ENCODE data around the gene CUL3. TPM values are rescaled to one million over a fixed set of nuclear protein-coding genes. Genes with fewer than 3 reads are reported as not detected.

Gene CUL3
- total RNA-seq, 1 donor from 2014 or later: 65.6 TPM

DNA sequence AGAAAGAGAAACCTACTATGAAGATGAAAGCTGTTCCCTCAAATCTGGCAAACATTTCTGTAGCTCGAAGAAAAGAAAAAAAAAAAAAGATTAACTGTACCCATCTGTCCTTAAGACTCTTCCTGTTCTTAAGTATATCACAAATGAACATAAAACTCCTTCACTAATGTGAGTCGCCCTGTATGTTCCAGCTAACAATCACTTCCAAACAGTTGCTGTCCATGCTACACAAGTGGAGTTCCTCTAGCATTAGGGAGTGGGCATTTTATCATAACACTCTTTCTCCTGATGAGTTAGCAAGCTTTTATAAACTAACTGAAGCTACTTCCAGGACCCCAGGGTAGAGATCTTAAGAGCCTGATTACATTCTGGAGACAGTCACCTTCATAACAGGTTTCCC lies 5.8 kb downstream of the CUL3 start:
- no peak overlapping the region for H3K4me3 Mint-ChIP-seq (ENCODE audit: unreplicated experiment)
- no peaks in the 10 kb centered on the region for H3K9me3 Mint-ChIP-seq (ENCODE audit: low read depth)
- no peak for TF ChIP-seq CTCF (IDR thresholded peaks at IDR 0.05)
- peaks cover 2% of the 10 kb centered on the region for H3K36me3 Mint-ChIP-seq (ENCODE audit: low read depth)
- no peaks in the 10 kb centered on the region for H3K27me3 Mint-ChIP-seq (ENCODE audit: low read depth)
- H3K4me1 Mint-ChIP-seq (ENCODE audit: low read depth): peaks cover 63% of the 10 kb centered on the region
- DNase-seq (ENCODE audit: low spot score): no peak
- peak overlapping the region; percentile 19 for H3K27ac Mint-ChIP-seq (ENCODE audit: unreplicated experiment)

GRCh38 chr2:224577541-224577940 lies 7.6 kb downstream of the CUL3 start:
- Mint-ChIP-seq H3K27me3 (ENCODE audit: low read depth) (no peaks in the 10 kb centered on the region), H3K4me3 (ENCODE audit: unreplicated experiment) (no peak overlapping the region), H3K27ac (ENCODE audit: unreplicated experiment) (no peak overlapping the region), H3K4me1 (ENCODE audit: low read depth) (peaks cover 62% of the 10 kb centered on the region), H3K36me3 (ENCODE audit: low read depth) (no peaks in the 10 kb centered on the region), H3K9me3 (ENCODE audit: low read depth) (no peaks in the 10 kb centered on the region)
- no peak for TF ChIP-seq CTCF (IDR thresholded peaks at IDR 0.05)
- DNase-seq (ENCODE audit: low spot score): no peak

DNA sequence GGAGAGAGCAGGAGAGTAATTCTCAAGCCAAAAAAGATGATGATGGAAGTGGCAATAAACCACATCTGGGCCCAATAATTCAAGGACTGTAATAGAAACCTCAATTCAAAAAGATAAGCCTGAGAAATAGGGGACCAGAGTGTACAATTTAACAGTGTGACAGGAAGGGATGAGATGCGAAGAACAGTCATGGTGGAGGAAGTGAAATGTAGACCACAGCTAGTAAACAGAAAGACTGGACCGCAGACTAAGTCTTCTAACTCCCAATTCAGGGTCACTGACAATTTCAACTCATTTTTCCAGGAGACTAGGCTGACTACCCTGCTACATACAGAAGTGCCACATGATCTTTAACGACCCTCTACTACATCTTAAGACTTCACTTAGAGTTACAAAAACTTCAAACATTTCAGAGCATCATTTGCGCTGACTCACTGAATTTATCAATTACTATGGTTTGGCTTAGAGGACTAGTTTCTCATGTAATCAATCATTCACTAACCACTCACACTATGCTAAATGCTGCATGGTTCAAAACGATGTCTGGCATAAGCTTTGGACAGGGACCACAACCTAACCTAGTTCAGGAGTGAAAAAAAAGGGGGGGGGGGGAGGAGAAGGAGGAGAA lies 9.0 kb downstream of the CUL3 start:
- H3K36me3 Mint-ChIP-seq (ENCODE audit: low read depth): no peaks in the 10 kb centered on the region
- H3K27me3 Mint-ChIP-seq (ENCODE audit: low read depth): no peaks in the 10 kb centered on the region
- H3K4me3 Mint-ChIP-seq (ENCODE audit: unreplicated experiment): no peak overlapping the region
- no peak for TF ChIP-seq CTCF (IDR thresholded peaks at IDR 0.05)
- no peaks in the 10 kb centered on the region for H3K9me3 Mint-ChIP-seq (ENCODE audit: low read depth)
- no peak overlapping the region for H3K27ac Mint-ChIP-seq (ENCODE audit: unreplicated experiment)
- no peak for DNase-seq (ENCODE audit: low spot score)
- peaks cover 63% of the 10 kb centered on the region for H3K4me1 Mint-ChIP-seq (ENCODE audit: low read depth)

GRCh38 chr2:224574423-224575084 lies 10.6 kb downstream of the CUL3 start:
- Mint-ChIP-seq H3K27me3 (ENCODE audit: low read depth) (no peaks in the 10 kb centered on the region), H3K9me3 (ENCODE audit: low read depth) (no peaks in the 10 kb centered on the region), H3K4me3 (ENCODE audit: unreplicated experiment) (no peak overlapping the region), H3K36me3 (ENCODE audit: low read depth) (no peaks in the 10 kb centered on the region), H3K27ac (ENCODE audit: unreplicated experiment) (peak overlapping the region; percentile 25), H3K4me1 (ENCODE audit: low read depth) (peaks cover 69% of the 10 kb centered on the region)
- no peak for DNase-seq (ENCODE audit: low spot score)
- no peak for TF ChIP-seq CTCF (IDR thresholded peaks at IDR 0.05)

GRCh38 chr2:224573724-224574123 lies 11.4 kb downstream of the CUL3 start:
- Mint-ChIP-seq H3K4me3 (ENCODE audit: unreplicated experiment) (no peak overlapping the region), H3K27me3 (ENCODE audit: low read depth) (no peaks in the 10 kb centered on the region), H3K9me3 (ENCODE audit: low read depth) (no peaks in the 10 kb centered on the region), H3K4me1 (ENCODE audit: low read depth) (peaks cover 71% of the 10 kb centered on the region), H3K36me3 (ENCODE audit: low read depth) (no peaks in the 10 kb centered on the region), H3K27ac (ENCODE audit: unreplicated experiment) (peak overlapping the region; percentile 64)
- DNase-seq (ENCODE audit: low spot score): no peak
- TF ChIP-seq CTCF (IDR thresholded peaks at IDR 0.05): peak; percentile 24

Data from chondrocyte (in vitro differentiated cells).